Neural cell (in vitro differentiated cells): ENCODE data around the gene SECISBP2L. TPM values are rescaled to one million over a fixed set of nuclear protein-coding genes. Genes with fewer than 3 reads are reported as not detected.

Experiments used
- H2AFZ ChIP-seq: fragments of 200-600, 300-800 bp; sonication (generic), shearing (Covaris generic); 2 replicates; pipeline ENCODE4 v1.6.0; 2014; ENCODE audit warnings: low read depth, mild to moderate bottlenecking, antibody characterized with exemption, low read length, moderate library complexity
- H3F3A ChIP-seq: fragments of 200-600 bp; shearing (Covaris generic); 2 replicates; pipeline ENCODE4 v1.6.1; 2016; ENCODE audit warnings: mild to moderate bottlenecking, moderate library complexity, mixed read lengths, antibody characterized with exemption, low read length; ENCODE audit not compliant: insufficient read depth, poor library complexity, severe bottlenecking
- H3K27ac ChIP-seq: fragments of 200-600, 300-800 bp; sonication (generic), shearing (Covaris generic); 2 replicates; pipeline ENCODE4 v1.5.1; 2014; ENCODE audit warnings: mild to moderate bottlenecking, low read length, moderate library complexity
- H3K27me3 ChIP-seq: fragments of 300-800, 200-600 bp; sonication (generic), shearing (Covaris generic); 2 replicates; pipeline ENCODE4 v1.6.0; 2014; ENCODE audit warnings: mild to moderate bottlenecking, low read depth, low read length, moderate library complexity; ENCODE audit not compliant: insufficient read depth
- H3K36me3 ChIP-seq: fragments of 300-800, 200-600 bp; sonication (generic), shearing (Covaris generic); 2 replicates; pipeline ENCODE4 v1.5.1; 2014; ENCODE audit warnings: mild to moderate bottlenecking, antibody characterized with exemption, low read length, moderate library complexity; ENCODE audit not compliant: insufficient read depth
- H3K4me2 ChIP-seq: fragments of 300-800, 200-600 bp; sonication (generic), shearing (Covaris generic); 2 replicates; pipeline ENCODE4 v1.6.0; 2014; ENCODE audit warnings: mild to moderate bottlenecking, low read length
- H3K4me3 ChIP-seq: fragments of 300-800, 200-600 bp; sonication (generic), shearing (Covaris generic); 2 replicates; pipeline ENCODE4 v1.5.1; 2014; ENCODE audit warnings: mild to moderate bottlenecking, low read length, moderate library complexity
- H3K79me2 ChIP-seq: fragments of 200-600 bp; shearing (Covaris generic); replicated peaks from 2 replicates; pipeline ENCODE4 v1.6.0; 2014; ENCODE audit warnings: mild to moderate bottlenecking, low read length, moderate library complexity; ENCODE audit not compliant: insufficient read depth
- H3K9ac ChIP-seq: fragments of 300-800, 200-600 bp; sonication (generic), shearing (Covaris generic); 2 replicates; pipeline ENCODE4 v1.6.1; 2016; ENCODE audit warnings: mild to moderate bottlenecking, low read length, mixed read lengths
- H3K9me2 ChIP-seq: fragments of 200-600 bp; shearing (Covaris generic); 2 replicates; pipeline ENCODE4 v1.6.1; 2016; ENCODE audit warnings: mild to moderate bottlenecking, low read length, mixed read lengths; ENCODE audit not compliant: insufficient read depth
- H3K9me3 ChIP-seq: fragments of 200-600, 300-800 bp; sonication (generic), shearing (Covaris generic); 2 replicates; pipeline ENCODE4 v1.6.1; 2016; ENCODE audit warnings: mild to moderate bottlenecking, mixed run types, low read length, moderate library complexity, mixed read lengths
- H4K20me1 ChIP-seq: fragments of 200-600 bp; shearing (Covaris generic); 2 replicates; pipeline ENCODE4 v1.6.1; 2016; ENCODE audit warnings: mild to moderate bottlenecking, mixed run types; ENCODE audit not compliant: insufficient read depth
- EP300 ChIP-seq: fragments of 450-650 bp; conservative IDR thresholded peaks from 2 replicates; pipeline ENCODE4 v1.6.1; 2014; ENCODE audit warnings: antibody characterized with exemption, mild to moderate bottlenecking, moderate library complexity; ENCODE audit not compliant: poor library complexity, severe bottlenecking
- EZH2 ChIP-seq: fragments of 200-600, 300-800 bp; shearing (Covaris generic), sonication (generic); IDR thresholded peaks from 2 replicates; pipeline ENCODE4 v1.6.1; 2014; ENCODE audit warnings: antibody characterized with exemption, low read length, borderline replicate concordance, mild to moderate bottlenecking; ENCODE audit not compliant: insufficient read depth, poor library complexity, severe bottlenecking
- MXI1 ChIP-seq: fragments of 450-650 bp; conservative IDR thresholded peaks from 2 replicates; pipeline ENCODE4 v1.6.1; 2014; ENCODE audit warnings: antibody characterized with exemption, mild to moderate bottlenecking; ENCODE audit not compliant: poor library complexity, severe bottlenecking
- POLR2AphosphoS5 ChIP-seq: IDR thresholded peaks from 2 replicates; pipeline ENCODE4 v1.6.1; 2012
- RAD21 ChIP-seq: fragments of 450-650 bp; conservative IDR thresholded peaks from 2 replicates; pipeline ENCODE4 v1.6.1; 2014; ENCODE audit warnings: antibody characterized with exemption, mild to moderate bottlenecking, moderate library complexity
- SMC3 ChIP-seq: fragments of 450-650 bp; conservative IDR thresholded peaks from 2 replicates; pipeline ENCODE4 v1.6.1; 2014; ENCODE audit warnings: antibody characterized with exemption, mild to moderate bottlenecking, moderate library complexity; ENCODE audit not compliant: poor library complexity
- TAF1 ChIP-seq: IDR thresholded peaks from 2 replicates; pipeline ENCODE4 v1.6.1; 2012; ENCODE audit warnings: low read depth
- polyA plus RNA-seq: library from polyadenylated mRNA; depleted of rRNA; stranded (reverse); fragments of >200 nt; gene quantifications from 2 replicates; pipeline ENCODE4 v1.2.3, GENCODE V29; 2014
- TF ChIP-seq, protein P1 (sequence below): fragments of 450-650 bp; IDR thresholded peaks from 2 replicates; pipeline ENCODE4 v1.5.1; 2014; ENCODE audit warnings: antibody characterized with exemption, mild to moderate bottlenecking, moderate library complexity; ENCODE audit not compliant: poor library complexity, severe bottlenecking
- TF ChIP-seq, protein P2 (sequence below): IDR thresholded peaks from 2 replicates; pipeline ENCODE4 v1.6.1; 2012; ENCODE audit warnings: borderline replicate concordance

SECISBP2L gene
- polyA plus RNA-seq, 1 donor from 2014 or later: 45.9 TPM

DNA sequence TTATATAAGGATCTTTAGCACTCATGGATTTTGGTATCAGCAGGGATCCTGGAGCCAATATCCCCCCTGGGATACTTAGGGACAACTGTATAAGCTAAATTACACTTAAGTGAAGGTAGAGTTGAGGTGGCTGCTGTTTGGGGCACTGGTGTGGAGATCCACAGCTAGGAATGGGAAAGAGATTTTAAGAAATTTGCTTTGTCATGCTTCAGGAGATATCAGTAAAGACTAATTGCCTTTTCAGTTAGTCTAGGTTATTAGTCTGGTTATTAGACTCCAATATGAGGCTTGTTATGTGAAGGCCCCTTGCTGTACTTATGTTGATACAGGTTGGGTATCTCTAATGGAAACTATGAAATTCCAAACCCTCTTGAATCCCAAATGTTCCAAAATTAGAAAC lies 1.2 kb upstream of the SECISBP2L start:
- no peaks in the 10 kb centered on the region for H3K36me3 ChIP-seq
- no peaks in the 10 kb centered on the region for H3K27me3 ChIP-seq
- no peak overlapping the region for H2AFZ ChIP-seq
- no peaks in the 10 kb centered on the region for H3F3A ChIP-seq
- peaks cover 35% of the 10 kb centered on the region for H3K79me2 ChIP-seq
- no peak overlapping the region for H3K9ac ChIP-seq
- no peaks in the 10 kb centered on the region for H4K20me1 ChIP-seq
- H3K4me2 ChIP-seq: no peak overlapping the region
- H3K4me3 ChIP-seq: no peak overlapping the region
- no peak overlapping the region for H3K27ac ChIP-seq
- H3K9me2 ChIP-seq: no peaks in the 10 kb centered on the region
- H3K9me3 ChIP-seq: no peaks in the 10 kb centered on the region
- TF ChIP-seq EP300 (no peak), POLR2AphosphoS5 (no peak), EZH2 (no peak), MXI1 (no peak), TAF1 (no peak), SMC3 (no peak), RAD21 (no peak)
- TF ChIP-seq, protein P1, sequence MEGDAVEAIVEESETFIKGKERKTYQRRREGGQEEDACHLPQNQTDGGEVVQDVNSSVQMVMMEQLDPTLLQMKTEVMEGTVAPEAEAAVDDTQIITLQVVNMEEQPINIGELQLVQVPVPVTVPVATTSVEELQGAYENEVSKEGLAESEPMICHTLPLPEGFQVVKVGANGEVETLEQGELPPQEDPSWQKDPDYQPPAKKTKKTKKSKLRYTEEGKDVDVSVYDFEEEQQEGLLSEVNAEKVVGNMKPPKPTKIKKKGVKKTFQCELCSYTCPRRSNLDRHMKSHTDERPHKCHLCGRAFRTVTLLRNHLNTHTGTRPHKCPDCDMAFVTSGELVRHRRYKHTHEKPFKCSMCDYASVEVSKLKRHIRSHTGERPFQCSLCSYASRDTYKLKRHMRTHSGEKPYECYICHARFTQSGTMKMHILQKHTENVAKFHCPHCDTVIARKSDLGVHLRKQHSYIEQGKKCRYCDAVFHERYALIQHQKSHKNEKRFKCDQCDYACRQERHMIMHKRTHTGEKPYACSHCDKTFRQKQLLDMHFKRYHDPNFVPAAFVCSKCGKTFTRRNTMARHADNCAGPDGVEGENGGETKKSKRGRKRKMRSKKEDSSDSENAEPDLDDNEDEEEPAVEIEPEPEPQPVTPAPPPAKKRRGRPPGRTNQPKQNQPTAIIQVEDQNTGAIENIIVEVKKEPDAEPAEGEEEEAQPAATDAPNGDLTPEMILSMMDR: no peak
- TF ChIP-seq, protein P2, sequence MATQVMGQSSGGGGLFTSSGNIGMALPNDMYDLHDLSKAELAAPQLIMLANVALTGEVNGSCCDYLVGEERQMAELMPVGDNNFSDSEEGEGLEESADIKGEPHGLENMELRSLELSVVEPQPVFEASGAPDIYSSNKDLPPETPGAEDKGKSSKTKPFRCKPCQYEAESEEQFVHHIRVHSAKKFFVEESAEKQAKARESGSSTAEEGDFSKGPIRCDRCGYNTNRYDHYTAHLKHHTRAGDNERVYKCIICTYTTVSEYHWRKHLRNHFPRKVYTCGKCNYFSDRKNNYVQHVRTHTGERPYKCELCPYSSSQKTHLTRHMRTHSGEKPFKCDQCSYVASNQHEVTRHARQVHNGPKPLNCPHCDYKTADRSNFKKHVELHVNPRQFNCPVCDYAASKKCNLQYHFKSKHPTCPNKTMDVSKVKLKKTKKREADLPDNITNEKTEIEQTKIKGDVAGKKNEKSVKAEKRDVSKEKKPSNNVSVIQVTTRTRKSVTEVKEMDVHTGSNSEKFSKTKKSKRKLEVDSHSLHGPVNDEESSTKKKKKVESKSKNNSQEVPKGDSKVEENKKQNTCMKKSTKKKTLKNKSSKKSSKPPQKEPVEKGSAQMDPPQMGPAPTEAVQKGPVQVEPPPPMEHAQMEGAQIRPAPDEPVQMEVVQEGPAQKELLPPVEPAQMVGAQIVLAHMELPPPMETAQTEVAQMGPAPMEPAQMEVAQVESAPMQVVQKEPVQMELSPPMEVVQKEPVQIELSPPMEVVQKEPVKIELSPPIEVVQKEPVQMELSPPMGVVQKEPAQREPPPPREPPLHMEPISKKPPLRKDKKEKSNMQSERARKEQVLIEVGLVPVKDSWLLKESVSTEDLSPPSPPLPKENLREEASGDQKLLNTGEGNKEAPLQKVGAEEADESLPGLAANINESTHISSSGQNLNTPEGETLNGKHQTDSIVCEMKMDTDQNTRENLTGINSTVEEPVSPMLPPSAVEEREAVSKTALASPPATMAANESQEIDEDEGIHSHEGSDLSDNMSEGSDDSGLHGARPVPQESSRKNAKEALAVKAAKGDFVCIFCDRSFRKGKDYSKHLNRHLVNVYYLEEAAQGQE: no peak

DNA sequence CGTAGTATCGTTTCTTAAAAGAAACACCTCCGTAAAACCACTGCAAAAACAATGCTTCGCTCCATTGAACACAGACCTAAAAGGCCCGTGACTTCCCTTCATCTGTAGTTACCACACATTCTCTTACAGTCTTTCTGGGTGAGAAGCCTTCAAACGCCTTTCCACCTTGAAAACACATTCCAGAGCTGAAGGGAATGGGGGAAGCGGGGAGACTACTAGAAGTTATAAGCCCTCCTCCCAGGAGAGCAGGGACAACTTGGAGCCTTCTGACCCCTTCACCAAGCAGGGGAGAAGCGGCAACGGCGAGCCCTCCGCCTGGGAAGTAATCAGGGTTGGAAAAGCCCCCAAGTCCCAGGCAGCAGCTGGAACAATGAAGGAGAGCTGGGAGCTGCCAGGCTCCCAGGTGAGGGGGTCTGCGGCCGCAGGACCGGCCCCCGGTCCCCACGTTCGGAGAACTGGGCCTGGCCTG lies 461 bp downstream of the SECISBP2L start:
- Histone ChIP-seq H3K4me3 (peak overlapping the region; percentile 88), H2AFZ (peak overlapping the region; percentile 94), H4K20me1 (no peaks in the 10 kb centered on the region), H3K27ac (peak overlapping the region; percentile 84), H3K27me3 (no peaks in the 10 kb centered on the region), H3K9me3 (no peaks in the 10 kb centered on the region), H3K9me2 (no peaks in the 10 kb centered on the region), H3K36me3 (no peaks in the 10 kb centered on the region), H3F3A (no peaks in the 10 kb centered on the region), H3K4me2 (peak overlapping the region; percentile 74), H3K79me2 (peaks cover 51% of the 10 kb centered on the region), H3K9ac (peak overlapping the region; percentile 94)
- TF ChIP-seq POLR2AphosphoS5: no peak
- TF ChIP-seq, protein P2: no peak
- TF ChIP-seq, protein P1: no peak
- TF ChIP-seq EZH2: no peak
- TF ChIP-seq RAD21: no peak
- no peak for TF ChIP-seq SMC3
- no peak for TF ChIP-seq MXI1
- TF ChIP-seq EP300: no peak
- TF ChIP-seq TAF1: no peak
